H54 (cell line): ENCODE measurements around the gene CBLN3.
A peak's percentile ranks its signal among the peaks of the same experiment; 100 is the strongest.

ENCODE experiments used
- DNase-seq: peaks from one replicate; pipeline ENCODE4 v3.0.0; 2011; ENCODE audit warnings: low spot score, mixed read lengths; ENCODE audit not compliant: insufficient read length
- FAIRE-seq: peaks from 3 replicates; lab custom pipeline; 2011; peaks lifted over from hg19 to GRCh38; lab: Jason Lieb, UNC
- POLR2A ChIP-seq: IDR thresholded peaks from 2 replicates; pipeline ENCODE4 v1.6.1; 2011; ENCODE audit warnings: low read depth, mild to moderate bottlenecking, low read length

Gene CBLN3

GRCh38 chr14:24442240-24443052 lies 13.0 kb upstream of the CBLN3 start, which contains the start of gene SDR39U1:
SDR39U1 (minus strand) TSS chr14:24442776; CDS start chr14:24442769, 7 bp downstream.
- peak; percentile 74 for TF ChIP-seq POLR2A
- FAIRE-seq: peak; percentile 90
- peak; percentile 76 for DNase-seq

DNA sequence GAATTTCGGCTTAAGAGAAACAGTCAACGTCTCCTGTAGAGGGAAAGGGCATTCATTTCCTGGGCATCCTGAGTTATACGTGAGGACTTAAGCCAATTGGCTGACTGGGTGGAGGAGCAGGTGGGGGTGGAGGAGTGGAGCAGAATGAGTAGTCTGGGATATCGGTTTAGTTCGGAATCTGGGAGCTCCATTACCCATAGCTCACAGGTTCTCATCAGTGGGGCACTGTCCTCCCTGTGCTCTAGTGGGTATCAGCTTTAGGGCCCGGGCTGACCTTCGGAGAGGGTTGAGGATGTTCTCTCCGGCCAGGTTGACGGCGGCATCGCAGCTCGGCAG lies 12.4 kb upstream of the CBLN3 start:
- TF ChIP-seq POLR2A: no peak
- FAIRE-seq (no peak), DNase-seq (peak; percentile 51)

- FAIRE-seq (no peak), DNase-seq (no peak)
- TF ChIP-seq POLR2A: no peak
These were observed 12.0 kb upstream of the CBLN3 start for GRCh38 chr14:24441485-24441884.

DNA sequence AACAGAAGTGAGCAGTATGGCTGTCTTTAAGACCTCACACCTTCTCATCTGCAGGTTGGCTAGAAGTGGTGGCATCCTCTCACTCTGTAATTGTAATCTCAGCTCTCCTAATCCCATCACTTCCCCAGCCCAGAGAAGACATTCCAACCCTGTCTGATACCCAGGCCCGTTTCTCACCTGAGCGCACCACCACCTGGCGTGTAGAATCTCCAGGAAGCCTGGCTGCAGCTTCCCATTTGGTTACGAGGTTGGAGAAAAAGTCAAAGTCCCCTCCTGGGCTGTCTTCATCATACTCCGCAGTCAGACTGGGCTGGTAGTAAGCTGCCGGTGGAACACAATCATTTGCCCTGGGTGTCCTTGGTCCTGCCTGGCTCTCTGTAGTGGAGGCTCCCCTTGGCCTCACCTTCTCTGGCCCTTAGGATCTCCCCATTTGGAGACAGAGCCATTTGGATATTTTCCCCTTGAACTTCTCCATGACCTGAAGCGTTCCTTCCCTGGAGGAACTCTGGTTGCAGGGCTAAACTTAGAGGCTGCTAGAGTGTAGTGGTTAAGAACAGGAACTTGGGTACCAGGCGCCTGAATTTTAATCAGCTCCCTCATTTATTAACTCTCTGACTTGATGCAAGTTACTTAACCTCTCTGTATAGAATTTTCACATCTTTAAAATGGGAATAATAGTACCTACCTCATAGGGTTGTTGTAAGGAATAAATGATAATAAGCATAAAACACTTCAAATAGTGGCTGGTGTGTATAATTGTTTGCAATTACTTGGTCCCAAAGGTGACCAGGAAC lies 11.3 kb upstream of the CBLN3 start:
- DNase-seq: no peak
- TF ChIP-seq POLR2A: no peak
- FAIRE-seq: no peak

DNA sequence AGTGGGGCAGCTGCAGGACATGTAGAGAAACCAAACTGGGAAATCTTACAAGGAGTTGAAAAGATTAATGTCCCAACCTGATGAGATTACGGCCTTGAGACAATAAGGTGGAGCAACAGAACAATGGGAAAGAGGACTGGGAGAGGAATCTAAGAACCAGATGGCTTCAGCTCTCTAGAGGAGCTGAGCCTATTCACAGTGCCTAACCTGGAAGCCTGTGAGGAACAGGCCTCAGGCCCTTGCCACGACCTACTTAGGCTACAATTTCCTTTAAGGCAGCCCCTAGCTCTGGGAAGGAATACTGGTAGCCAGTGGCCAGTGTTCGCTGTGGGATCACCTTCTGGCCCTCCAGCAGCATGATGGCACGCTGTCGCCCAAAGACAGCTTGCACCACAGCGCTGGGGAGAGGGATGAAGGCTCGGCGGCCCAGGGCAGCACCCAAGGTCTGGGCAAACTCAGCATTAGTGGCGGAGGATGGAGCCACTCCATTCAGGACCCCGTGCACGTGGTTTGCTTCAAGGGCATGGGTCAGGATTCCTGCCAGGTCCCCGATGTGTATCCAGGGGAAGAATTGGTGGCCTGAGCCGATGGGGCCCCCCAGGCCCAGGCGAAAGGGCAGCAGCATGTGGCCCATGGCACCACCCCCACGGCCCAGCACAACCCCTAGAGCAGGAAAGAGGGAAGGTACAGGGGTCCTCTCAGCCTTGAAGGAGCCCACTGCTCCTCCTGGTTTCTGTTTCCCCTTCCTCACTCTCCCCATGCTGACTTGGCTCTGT lies 10.6 kb upstream of the CBLN3 start:
- FAIRE-seq: no peak
- DNase-seq: no peak
- no peak for TF ChIP-seq POLR2A

DNA sequence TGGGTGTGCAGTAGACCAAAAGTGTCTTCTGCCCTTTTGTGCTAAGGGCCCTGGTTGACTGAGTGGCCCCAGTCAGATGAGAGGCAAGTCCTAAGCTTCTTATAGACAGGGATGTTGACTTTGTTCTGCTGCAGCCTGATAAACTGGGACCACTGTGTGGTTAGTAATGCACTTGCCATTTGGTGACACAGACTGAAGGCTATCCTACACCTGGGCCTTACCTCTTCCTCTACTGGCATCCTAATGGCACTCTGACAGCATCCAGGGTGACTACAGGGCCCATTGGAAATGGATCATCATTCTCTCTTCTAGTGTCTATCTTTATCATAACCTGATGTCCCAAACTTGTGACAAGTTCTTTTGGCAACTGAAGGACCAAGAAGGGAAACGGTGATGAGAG lies 9.8 kb upstream of the CBLN3 start:
- DNase-seq: no peak
- no peak for FAIRE-seq
- TF ChIP-seq POLR2A: no peak

DNA sequence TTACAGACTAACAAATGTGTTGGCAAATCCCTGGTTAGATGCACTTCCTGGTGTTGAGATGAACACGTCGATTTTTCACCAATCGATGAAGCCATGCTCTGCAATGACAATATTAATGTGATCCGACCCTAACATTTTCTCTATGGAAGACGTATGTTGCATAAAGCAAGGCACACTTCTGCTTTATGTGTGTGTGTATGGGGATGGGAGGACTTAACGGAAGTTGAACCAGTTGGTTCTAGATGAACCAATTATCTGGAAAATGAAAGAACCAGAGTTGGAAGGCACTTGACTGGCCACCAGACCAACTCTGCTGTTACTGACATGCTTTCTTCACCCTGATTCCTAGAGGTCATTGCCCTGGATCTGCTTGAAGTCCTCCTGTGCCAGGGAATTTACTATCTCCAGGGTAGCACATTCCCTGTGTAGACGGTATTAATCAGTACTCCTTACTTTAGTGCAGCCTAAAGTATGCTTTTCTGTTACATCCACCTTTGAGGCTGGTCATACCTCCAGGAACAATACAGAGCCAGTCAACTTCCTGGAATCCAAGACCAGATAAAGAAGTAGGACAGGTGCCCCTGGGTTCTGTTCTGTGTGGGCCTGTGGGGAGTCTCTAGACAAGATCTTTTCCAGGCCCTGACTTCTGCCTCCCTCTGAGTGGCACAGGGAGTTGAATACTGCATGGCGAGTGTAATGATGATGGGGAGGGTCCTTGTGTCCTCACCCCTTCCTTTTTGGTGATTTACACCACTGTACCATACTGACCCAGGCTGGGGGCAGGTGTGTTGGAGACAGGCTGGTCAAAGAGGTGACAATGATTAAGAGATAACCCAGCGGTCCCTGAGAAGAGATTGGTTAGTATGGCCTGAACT lies 9.0 kb upstream of the CBLN3 start:
- DNase-seq (no peak), FAIRE-seq (no peak)
- no peak for TF ChIP-seq POLR2A

GRCh38 chr14:24437736-24438067 lies 8.2 kb upstream of the CBLN3 start:
- FAIRE-seq (no peak), DNase-seq (no peak)
- no peak for TF ChIP-seq POLR2A

- DNase-seq (no peak), FAIRE-seq (no peak)
- TF ChIP-seq POLR2A: no peak
These were observed 7.7 kb upstream of the CBLN3 start for GRCh38 chr14:24437020-24437735.

DNA sequence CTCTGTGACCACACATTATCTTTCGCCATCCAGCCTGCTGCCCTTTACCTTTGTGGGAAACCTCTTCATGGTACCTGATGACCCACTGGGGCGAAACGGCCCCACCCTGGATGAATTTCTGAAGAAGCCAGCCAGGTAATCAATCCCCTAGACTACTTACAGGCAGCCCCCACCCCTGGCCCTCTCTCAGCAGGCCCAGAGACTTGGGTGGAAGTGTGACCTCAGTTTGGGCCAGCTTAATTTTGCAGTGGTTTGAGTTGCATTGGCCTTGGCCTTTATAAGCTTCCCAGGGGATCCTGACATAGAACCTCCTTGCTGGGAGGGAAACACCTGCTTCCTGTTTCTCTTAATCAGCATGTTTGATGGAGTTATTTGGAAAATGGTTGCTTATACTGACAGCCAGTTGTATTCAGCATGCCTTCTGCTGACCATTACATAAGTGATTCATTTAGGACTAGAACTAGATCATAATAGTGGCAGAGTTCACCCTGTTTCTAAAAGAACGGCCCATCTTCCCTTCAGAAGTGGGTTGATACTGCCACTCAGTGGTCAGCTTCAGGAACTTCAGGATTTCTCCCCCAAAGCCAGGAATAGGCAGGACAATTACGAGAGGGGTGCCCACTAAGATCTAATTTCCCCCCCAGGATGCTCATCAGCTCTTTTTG lies 7.0 kb upstream of the CBLN3 start:
- no peak for TF ChIP-seq POLR2A
- FAIRE-seq (peak; percentile 27), DNase-seq (peak; percentile 49)

DNA sequence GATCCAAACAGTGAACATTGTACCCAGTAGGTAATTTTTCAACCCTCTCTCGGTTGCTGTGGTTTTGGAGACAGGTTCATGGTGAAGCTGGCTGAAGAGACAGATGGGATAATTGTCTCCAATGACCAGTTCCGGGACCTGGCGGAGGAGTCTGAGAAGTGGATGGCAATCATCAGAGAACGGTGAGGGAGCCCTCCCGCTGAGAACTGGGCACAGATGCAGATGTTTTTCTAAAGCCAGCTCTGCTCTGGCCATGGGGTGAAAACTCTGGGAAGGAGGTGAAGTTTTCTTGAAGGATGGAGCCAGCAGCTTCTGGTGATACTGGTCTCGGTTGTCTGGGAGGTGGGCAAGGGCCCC lies 6.5 kb upstream of the CBLN3 start:
- DNase-seq (no peak), FAIRE-seq (no peak)
- TF ChIP-seq POLR2A: no peak

- FAIRE-seq (no peak), DNase-seq (no peak)
- no peak for TF ChIP-seq POLR2A
These were observed 5.8 kb upstream of the CBLN3 start for GRCh38 chr14:24435192-24435810.
